CD1c-positive myeloid dendritic cell (primary cell): ENCODE data around the gene NAPG.
"Not testable (repeated sequence)": the region's sequence is repeated elsewhere in the genome, so short reads cannot be mapped to it uniquely, and the experiment has no call there.

Source experiments
- DNase-seq: peaks from one replicate; pipeline ENCODE4 v3.0.0-alpha.2; 2016; ENCODE audit errors: extremely low spot score

NAPG gene

DNA sequence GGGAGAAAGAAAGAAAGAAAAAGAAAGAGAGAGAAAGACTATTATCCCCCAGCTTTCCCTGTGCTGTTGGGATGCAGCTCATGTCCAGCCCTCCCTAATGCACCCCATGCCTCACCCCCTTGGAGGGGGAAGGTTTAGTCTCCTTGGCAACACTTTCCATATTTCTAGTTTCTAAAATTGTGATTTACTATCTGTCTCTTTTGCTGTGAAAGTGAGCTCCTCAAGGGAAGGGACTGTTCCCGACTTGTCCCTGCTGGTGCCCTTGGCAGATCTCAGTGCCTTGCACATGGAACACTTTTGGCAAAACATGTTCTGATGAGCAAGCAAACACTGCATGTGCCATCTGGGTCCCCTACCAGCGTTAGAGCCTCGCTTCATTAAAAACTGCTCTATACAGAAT is 11.7 kb upstream of the NAPG start:
- no peak for DNase-seq

- no peak for DNase-seq
Observed at GRCh38 chr18:10514601-10515000, 11.2 kb upstream of the NAPG start.

- peak; percentile 52 for DNase-seq
Observed at GRCh38 chr18:10515456-10515855, 10.4 kb upstream of the NAPG start.

- DNase-seq = no peak
Observed at GRCh38 chr18:10516078-10516477, 9.7 kb upstream of the NAPG start.

- peak; percentile 45 for DNase-seq
Observed at GRCh38 chr18:10518595-10519255, 7.1 kb upstream of the NAPG start.

DNA sequence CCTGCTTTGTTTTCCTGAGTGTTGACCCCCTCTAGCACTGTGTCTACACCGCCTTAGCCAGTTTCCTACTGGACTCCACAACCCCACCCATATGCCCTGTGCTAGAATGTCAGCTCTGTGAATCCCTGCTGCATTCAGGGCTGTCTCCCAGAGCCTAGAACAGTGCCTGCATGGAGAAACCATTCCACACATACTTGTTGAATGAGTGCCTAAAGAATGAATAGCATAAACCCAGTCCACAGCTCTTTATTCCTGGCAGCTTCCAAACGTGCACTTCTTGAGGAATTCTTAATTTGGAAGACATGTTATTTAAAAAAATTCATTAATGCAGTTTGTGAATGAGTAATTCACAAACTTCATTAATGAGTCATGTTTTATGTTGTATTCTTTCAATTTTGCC is 6.5 kb upstream of the NAPG start:
- no peak for DNase-seq

GRCh38 chr18:10519999-10520935 is 5.6 kb upstream of the NAPG start:
- peak; percentile 82 for DNase-seq

GRCh38 chr18:10521566-10521965 is 4.3 kb upstream of the NAPG start:
- no peak for DNase-seq

- DNase-seq = no peak
Observed at GRCh38 chr18:10522574-10522973, 3.3 kb upstream of the NAPG start.

GRCh38 chr18:10523544-10523943 is 2.3 kb upstream of the NAPG start:
- DNase-seq = no peak

GRCh38 chr18:10524507-10525370 is 1.1 kb upstream of the NAPG start:
- DNase-seq = peak; percentile 75

DNA sequence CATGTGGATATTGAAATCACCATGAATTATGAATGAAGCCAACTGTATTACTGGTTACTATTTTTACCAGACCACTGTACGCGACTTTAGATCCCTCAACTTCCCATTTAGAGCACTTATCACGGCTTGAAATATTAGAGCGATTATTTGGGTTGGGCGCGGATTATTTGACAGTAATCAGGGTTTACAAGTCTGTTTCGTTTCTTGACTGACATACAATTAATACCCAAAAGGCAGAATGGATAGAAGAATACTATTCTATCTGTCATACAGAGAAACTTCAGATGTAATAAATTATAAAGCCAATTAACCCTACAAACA is 496 bp upstream of the NAPG start:
- no peak for DNase-seq

DNA sequence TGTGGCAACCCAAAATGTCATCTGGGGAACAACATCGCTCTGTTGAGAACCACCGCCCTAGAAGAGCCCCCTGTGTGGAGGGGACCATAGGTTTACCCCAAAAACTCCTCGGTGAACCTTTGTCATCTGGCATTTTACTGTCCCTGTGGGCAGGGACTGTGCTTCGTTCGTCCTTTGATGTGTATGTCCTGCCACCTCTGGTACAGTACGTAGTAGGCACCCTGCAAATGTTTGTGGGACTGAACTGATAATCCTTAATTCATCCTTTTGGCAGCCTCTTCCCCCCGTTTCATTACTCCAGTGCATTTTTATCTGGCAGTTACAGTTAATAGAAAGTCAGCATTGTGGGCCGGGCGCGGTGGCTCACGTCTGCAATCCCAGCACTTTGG is 728 bp downstream of the NAPG start:
- DNase-seq = no peak

DNA sequence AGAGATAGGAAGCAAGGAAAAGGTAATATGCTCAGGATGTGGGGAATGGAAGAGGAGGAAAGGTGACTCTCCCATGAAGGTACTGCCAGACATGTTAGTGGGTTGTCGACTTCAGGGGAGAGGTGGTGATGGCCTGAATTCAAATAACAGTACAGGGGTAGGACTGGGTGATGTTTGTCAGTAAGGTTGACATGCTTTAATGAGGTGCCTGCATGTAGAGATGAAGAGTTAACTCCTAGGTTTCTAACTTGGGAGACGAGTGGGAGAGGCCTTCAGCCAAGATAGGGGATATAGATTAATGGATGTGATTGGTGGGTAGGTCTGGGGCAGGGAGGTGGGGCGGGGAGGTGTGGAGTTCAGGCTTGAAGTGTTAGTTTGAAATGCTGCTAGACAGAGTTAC is 2.6 kb downstream of the NAPG start:
- DNase-seq = no peak

GRCh38 chr18:10530002-10530401 is 4.2 kb downstream of the NAPG start:
- DNase-seq = peak; percentile 50

GRCh38 chr18:10530852-10531251 is 5.0 kb downstream of the NAPG start:
- no peak for DNase-seq

GRCh38 chr18:10533111-10533510 is 7.3 kb downstream of the NAPG start:
- DNase-seq = no peak

DNA sequence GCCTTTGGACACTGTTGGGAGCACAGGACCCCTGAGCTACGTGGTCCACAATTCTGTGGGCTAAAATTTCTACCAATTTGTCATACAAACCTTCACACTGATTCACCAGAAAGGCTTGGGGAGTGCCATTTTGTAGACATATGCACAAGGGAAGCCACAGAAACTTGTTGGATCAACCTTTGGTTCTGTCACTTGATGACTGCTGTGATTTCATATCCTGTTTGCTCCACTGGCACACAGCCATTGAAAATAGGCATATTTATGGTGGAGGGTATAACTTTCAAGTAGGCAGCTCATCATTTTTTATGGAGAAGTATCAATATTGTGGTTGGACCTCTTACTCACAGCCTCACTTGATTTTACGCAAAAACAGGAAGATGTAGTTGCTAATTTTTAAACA is 10.5 kb downstream of the NAPG start:
- peak; percentile 33 for DNase-seq

GRCh38 chr18:10537765-10538164 is 11.9 kb downstream of the NAPG start:
- no peak for DNase-seq

DNA sequence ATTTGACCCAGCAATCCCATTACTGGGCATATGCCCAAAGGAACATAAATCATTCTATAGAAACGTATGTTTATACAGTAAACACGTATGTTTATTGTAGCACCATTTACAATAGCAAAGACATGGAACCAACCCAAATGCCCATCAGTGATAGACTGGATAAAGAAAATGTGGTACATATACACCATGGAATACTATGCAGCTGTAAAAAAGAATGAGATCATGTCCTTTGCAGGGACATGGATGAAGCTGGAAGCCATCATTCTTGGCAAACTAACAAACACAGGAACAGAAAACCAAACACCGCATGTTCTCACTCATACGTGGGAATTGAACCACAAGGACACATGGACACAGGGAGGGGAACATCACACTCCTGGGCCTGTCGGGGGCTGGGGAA is 13.3 kb downstream of the NAPG start:
- not testable (repeated sequence) for DNase-seq

GRCh38 chr18:10543277-10543676 is 17.4 kb downstream of the NAPG start:
- DNase-seq = no peak

GRCh38 chr18:10544093-10544748 is 18.4 kb downstream of the NAPG start:
- DNase-seq = no peak
